Hepatocyte (in vitro differentiated cells): ENCODE results near the gene IQCN. TPM values are rescaled to one million over a fixed set of nuclear protein-coding genes. Genes with fewer than 3 reads are reported as not detected.

Experiments
- DNase-seq: peaks from one replicate; pipeline ENCODE4 v3.0.0-alpha.2; 2016; ENCODE audit warnings: low spot score
- H2AFZ ChIP-seq: fragments of 200-600 bp; sonication (generic); 2 replicates; pipeline ENCODE4 v1.6.0; 2016; ENCODE audit warnings: antibody characterized with exemption, mild to moderate bottlenecking
- H3K27ac ChIP-seq: fragments of 200-600 bp; sonication (generic); 2 replicates; pipeline ENCODE4 v1.5.1; 2016; ENCODE audit warnings: mild to moderate bottlenecking
- H3K27me3 ChIP-seq: fragments of 200-600 bp; sonication (generic); 2 replicates; pipeline ENCODE4 v1.6.1; 2016
- H3K36me3 ChIP-seq: fragments of 200-600 bp; sonication (generic); replicated peaks from 2 replicates; pipeline ENCODE4 v1.5.1; 2016; ENCODE audit warnings: low read depth; ENCODE audit not compliant: insufficient read depth
- H3K4me1 ChIP-seq: fragments of 200-600 bp; sonication (generic); 2 replicates; pipeline ENCODE4 v1.5.1; 2016; ENCODE audit warnings: mild to moderate bottlenecking, moderate library complexity; ENCODE audit not compliant: insufficient read depth
- H3K4me2 ChIP-seq: fragments of 200-600 bp; sonication (generic); 2 replicates; pipeline ENCODE4 v1.6.0; 2016
- H3K4me3 ChIP-seq: fragments of 200-600 bp; sonication (generic); 2 replicates; pipeline ENCODE4 v1.5.1; 2016; ENCODE audit warnings: mild to moderate bottlenecking
- H3K79me2 ChIP-seq: fragments of 200-600 bp; sonication (generic); 2 replicates; pipeline ENCODE4 v1.6.0; 2017; ENCODE audit warnings: mild to moderate bottlenecking
- H3K9me2 ChIP-seq: fragments of 200-600 bp; sonication (generic); replicated peaks from 2 replicates; pipeline ENCODE4 v1.6.0; 2017; ENCODE audit warnings: mild to moderate bottlenecking; ENCODE audit not compliant: insufficient read depth
- H3K9me3 ChIP-seq: fragments of 200-600 bp; sonication (generic); 2 replicates; pipeline ENCODE4 v1.5.1; 2016; ENCODE audit warnings: low read depth, mild to moderate bottlenecking
- H4K20me1 ChIP-seq: fragments of 200-600 bp; sonication (generic); 2 replicates; pipeline ENCODE4 v1.6.0; 2016; ENCODE audit warnings: mild to moderate bottlenecking; ENCODE audit not compliant: insufficient read depth, poor library complexity, severe bottlenecking
- EZH2 ChIP-seq: fragments of 200-600 bp; sonication (generic); IDR thresholded peaks from 2 replicates; pipeline ENCODE4 v1.6.1; 2016; ENCODE audit warnings: antibody characterized with exemption, mild to moderate bottlenecking, borderline replicate concordance
- EZH2phosphoT487 ChIP-seq: fragments of 200-600 bp; sonication (generic); IDR thresholded peaks from one replicate; pipeline ENCODE4 v1.6.1; 2018; ENCODE audit warnings: antibody characterized with exemption, mild to moderate bottlenecking, low read depth, moderate library complexity; ENCODE audit not compliant: unreplicated experiment, severe bottlenecking
- WGBS: methylation state at CpG from one replicate; pipeline ENCODE4 v1.1.6; 2016; ENCODE audit warnings: low lambda C conversion rate; ENCODE audit errors: missing lambda C conversion rate; 5-methylcytosine and 5-hydroxymethylcytosine counted together
- polyA plus RNA-seq: library from polyadenylated mRNA; unstranded; fragments of >200 nt; fragmentation: Nextera tagmentation; extraction: Ambion mirVana; gene quantifications from 2 replicates; pipeline ENCODE4 v1.2.1, GENCODE V29; 2016
- total RNA-seq: library from RNA; depleted of rRNA; stranded (reverse); fragments of >200 nt; gene quantifications from 2 replicates; pipeline ENCODE4 v1.2.3, GENCODE V29; 2014
- TF ChIP-seq, protein P1 (sequence below): fragments of 200-600 bp; sonication (generic); IDR thresholded peaks from 2 replicates; pipeline ENCODE4 v1.5.1; 2016; ENCODE audit warnings: antibody characterized with exemption, mild to moderate bottlenecking; ENCODE audit not compliant: poor library complexity

The IQCN gene
- total and polyA plus RNA-seq, 2 experiments from 2014 or later: 1.5 to 3.7 TPM

DNA sequence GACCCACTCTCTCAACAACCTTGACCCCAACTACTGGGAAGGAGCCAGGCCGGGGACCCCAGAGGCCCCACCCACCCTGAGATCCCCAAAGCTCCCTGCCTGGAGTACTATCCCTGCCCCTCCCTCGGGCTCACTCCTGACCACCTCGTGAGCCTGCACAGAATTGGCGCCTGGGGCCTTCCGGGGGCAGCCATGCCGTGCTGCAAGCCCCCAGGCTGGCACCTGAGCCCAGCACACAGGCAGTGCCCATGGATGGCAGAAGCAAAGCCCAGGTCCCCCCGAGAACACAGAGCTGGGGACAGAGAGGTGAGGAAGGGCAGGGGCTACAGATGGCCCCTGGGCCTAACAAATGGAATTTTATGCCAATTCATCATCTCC is 34.7 kb upstream of the IQCN start:
- Histone ChIP-seq H3K79me2 (peaks cover 18% of the 10 kb centered on the region), H3K27me3 (no peaks in the 10 kb centered on the region), H3K9me2 (no peaks in the 10 kb centered on the region), H3K36me3 (no peaks in the 10 kb centered on the region), H2AFZ (no peak overlapping the region), H3K27ac (no peak overlapping the region), H3K4me3 (no peak overlapping the region), H4K20me1 (no peaks in the 10 kb centered on the region), H3K4me1 (peaks cover 38% of the 10 kb centered on the region), H3K4me2 (no peak overlapping the region), H3K9me3 (no peaks in the 10 kb centered on the region)
- TF ChIP-seq, protein P1, sequence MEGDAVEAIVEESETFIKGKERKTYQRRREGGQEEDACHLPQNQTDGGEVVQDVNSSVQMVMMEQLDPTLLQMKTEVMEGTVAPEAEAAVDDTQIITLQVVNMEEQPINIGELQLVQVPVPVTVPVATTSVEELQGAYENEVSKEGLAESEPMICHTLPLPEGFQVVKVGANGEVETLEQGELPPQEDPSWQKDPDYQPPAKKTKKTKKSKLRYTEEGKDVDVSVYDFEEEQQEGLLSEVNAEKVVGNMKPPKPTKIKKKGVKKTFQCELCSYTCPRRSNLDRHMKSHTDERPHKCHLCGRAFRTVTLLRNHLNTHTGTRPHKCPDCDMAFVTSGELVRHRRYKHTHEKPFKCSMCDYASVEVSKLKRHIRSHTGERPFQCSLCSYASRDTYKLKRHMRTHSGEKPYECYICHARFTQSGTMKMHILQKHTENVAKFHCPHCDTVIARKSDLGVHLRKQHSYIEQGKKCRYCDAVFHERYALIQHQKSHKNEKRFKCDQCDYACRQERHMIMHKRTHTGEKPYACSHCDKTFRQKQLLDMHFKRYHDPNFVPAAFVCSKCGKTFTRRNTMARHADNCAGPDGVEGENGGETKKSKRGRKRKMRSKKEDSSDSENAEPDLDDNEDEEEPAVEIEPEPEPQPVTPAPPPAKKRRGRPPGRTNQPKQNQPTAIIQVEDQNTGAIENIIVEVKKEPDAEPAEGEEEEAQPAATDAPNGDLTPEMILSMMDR: no peak
- 97% methylated on average over 7 of the region's 7 CpGs for WGBS
- DNase-seq: no peak

DNA sequence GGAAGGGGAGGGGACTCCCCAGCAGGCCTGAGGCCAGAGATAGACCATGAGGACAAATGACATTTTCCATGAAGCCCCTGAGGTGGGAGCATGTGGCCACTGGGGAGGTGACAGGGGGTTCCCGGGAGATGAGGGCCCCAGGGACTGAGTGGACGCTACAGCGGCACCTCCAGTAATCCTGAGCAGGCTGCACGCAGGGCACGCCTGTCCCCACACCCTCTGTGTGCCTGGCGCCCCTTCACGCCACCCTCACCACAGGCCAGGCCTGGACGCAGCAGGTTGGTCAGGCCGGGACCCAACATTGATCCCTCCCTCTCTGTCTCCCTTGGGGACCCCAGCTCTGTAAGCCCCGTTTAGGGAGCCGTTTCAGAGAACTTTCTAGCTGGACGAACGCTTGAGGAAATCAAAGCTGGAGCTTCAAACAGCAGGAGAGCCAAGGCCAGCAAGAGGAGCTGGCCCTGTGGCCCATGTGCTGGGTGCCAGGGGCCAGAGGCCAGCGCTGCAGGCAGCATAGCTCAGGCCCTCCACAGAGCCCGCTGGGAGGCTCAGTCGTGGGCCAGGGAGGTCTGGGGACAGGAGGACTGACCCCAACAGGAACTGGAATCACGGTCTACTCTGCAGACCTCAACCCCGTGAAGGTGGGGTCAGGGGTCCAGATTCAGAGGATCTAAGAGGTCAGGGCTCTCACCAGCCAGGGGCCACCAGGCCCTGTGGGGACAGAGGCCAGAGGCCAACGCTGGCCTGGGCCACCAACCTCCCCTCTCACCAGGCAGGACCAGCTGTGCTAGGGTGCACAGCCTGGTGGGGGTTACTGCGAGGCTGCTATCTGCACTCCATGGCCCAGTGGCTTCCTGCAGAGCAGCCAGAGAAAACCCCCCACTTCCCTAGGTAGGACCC is 34.0 kb upstream of the IQCN start:
- H3K4me1 ChIP-seq: peaks cover 45% of the 10 kb centered on the region
- no peaks in the 10 kb centered on the region for H3K27me3 ChIP-seq
- no peaks in the 10 kb centered on the region for H3K9me2 ChIP-seq
- no peak overlapping the region for H3K4me3 ChIP-seq
- WGBS: 97% methylated on average over 20 of the region's 20 CpGs
- TF ChIP-seq EZH2phosphoT487 (no peak), EZH2 (no peak)
- TF ChIP-seq, protein P1: no peak
- H3K79me2 ChIP-seq: peaks cover 12% of the 10 kb centered on the region
- H3K36me3 ChIP-seq: no peaks in the 10 kb centered on the region
- no peak overlapping the region for H3K27ac ChIP-seq
- H4K20me1 ChIP-seq: no peaks in the 10 kb centered on the region
- no peaks in the 10 kb centered on the region for H3K9me3 ChIP-seq
- no peak overlapping the region for H3K4me2 ChIP-seq
- DNase-seq: no peak
- no peak overlapping the region for H2AFZ ChIP-seq

GRCh38 chr19:18307271-18307681 is 33.0 kb upstream of the IQCN start:
- Histone ChIP-seq H4K20me1 (no peaks in the 10 kb centered on the region), H2AFZ (no peak overlapping the region), H3K27me3 (no peaks in the 10 kb centered on the region), H3K9me2 (no peaks in the 10 kb centered on the region), H3K9me3 (no peaks in the 10 kb centered on the region), H3K79me2 (peaks cover 3% of the 10 kb centered on the region), H3K27ac (peak overlapping the region; percentile 34), H3K4me3 (no peak overlapping the region), H3K4me2 (no peak overlapping the region), H3K4me1 (peaks cover 46% of the 10 kb centered on the region), H3K36me3 (no peaks in the 10 kb centered on the region)
- no peak for TF ChIP-seq EZH2phosphoT487
- no peak for TF ChIP-seq EZH2
- TF ChIP-seq, protein P1: no peak
- DNase-seq: no peak
- WGBS: 95% methylated on average over 19 of the region's 19 CpGs
